H9 (cell line): ENCODE measurements around the gene CXCL12. TPM values are rescaled to one million over a fixed set of nuclear protein-coding genes. Genes with fewer than 3 reads are reported as not detected.
A peak's percentile ranks its signal among the peaks of the same experiment; 100 is the strongest.

Experiments used
- DNase-seq: peaks from one replicate; pipeline ENCODE4 v3.0.0-alpha.2; 2017
- H2AFZ ChIP-seq: one replicate; pipeline ENCODE4 v1.6.1; 2013; ENCODE audit warnings: mild to moderate bottlenecking, low read length, control low read depth, moderate library complexity
- H2AK5ac ChIP-seq: 2 replicates; pipeline ENCODE4 v1.6.1; 2013; ENCODE audit warnings: low read length, control low read depth, mixed read lengths; ENCODE audit not compliant: insufficient read length
- H2BK120ac ChIP-seq: one replicate; pipeline ENCODE4 v1.6.1; 2013; ENCODE audit warnings: low read depth, mild to moderate bottlenecking, low read length, control low read depth, inconsistent platforms; ENCODE audit not compliant: poor library complexity, severe bottlenecking
- H2BK12ac ChIP-seq: 2 replicates; pipeline ENCODE4 v1.6.1; 2013; ENCODE audit warnings: low read length, control low read depth, mixed read lengths, low read depth; ENCODE audit not compliant: insufficient read length
- H2BK15ac ChIP-seq: 2 replicates; pipeline ENCODE4 v1.6.1; 2013; ENCODE audit warnings: low read depth, low read length, control low read depth
- H2BK20ac ChIP-seq: one replicate; pipeline ENCODE4 v1.6.1; 2013; ENCODE audit warnings: low read depth, mild to moderate bottlenecking, low read length, control low read depth, inconsistent platforms; ENCODE audit not compliant: poor library complexity, severe bottlenecking
- H2BK5ac ChIP-seq: 2 replicates; pipeline ENCODE4 v1.6.1; 2013; ENCODE audit warnings: low read length, control low read depth, mixed read lengths; ENCODE audit not compliant: insufficient read length
- H3K14ac ChIP-seq: 2 replicates; pipeline ENCODE4 v1.6.1; 2013; ENCODE audit warnings: low read length, control low read depth; ENCODE audit not compliant: insufficient read depth
- H3K18ac ChIP-seq: 2 replicates; pipeline ENCODE4 v1.6.1; 2013; ENCODE audit warnings: low read depth, mild to moderate bottlenecking, mixed read lengths, low read length, control low read depth; ENCODE audit not compliant: insufficient read length
- H3K23ac ChIP-seq: 2 replicates; pipeline ENCODE4 v1.6.1; 2013; ENCODE audit warnings: low read length, control low read depth, mixed read lengths, low read depth; ENCODE audit not compliant: insufficient read length
- H3K23me2 ChIP-seq: 2 replicates; pipeline ENCODE4 v1.6.1; 2013; ENCODE audit warnings: low read depth, mild to moderate bottlenecking, mixed read lengths, low read length, control low read depth; ENCODE audit not compliant: insufficient read length, poor library complexity, severe bottlenecking
- H3K27ac ChIP-seq: 2 replicates; pipeline ENCODE4 v1.5.1; 2013; ENCODE audit warnings: low read length, control low read depth, mixed read lengths, low read depth; ENCODE audit not compliant: insufficient read length
- H3K27me3 ChIP-seq: 2 replicates; pipeline ENCODE4 v1.6.1; 2013; ENCODE audit warnings: low read length, control low read depth, inconsistent platforms; ENCODE audit not compliant: insufficient read depth
- H3K4ac ChIP-seq: 2 replicates; pipeline ENCODE4 v1.6.1; 2013; ENCODE audit warnings: low read depth, mild to moderate bottlenecking, control low read depth, inconsistent platforms, low read length, moderate library complexity
- H3K4me1 ChIP-seq: 2 replicates; pipeline ENCODE4 v1.6.1; 2013; ENCODE audit warnings: low read length, control low read depth, inconsistent platforms; ENCODE audit not compliant: insufficient read depth
- H3K4me2 ChIP-seq: 2 replicates; pipeline ENCODE4 v1.6.1; 2013; ENCODE audit warnings: low read length, control low read depth, mixed read lengths; ENCODE audit not compliant: insufficient read length, insufficient read depth
- H3K56ac ChIP-seq: 2 replicates; pipeline ENCODE4 v1.6.1; 2013; ENCODE audit warnings: low read depth, mild to moderate bottlenecking, mixed read lengths, low read length, control low read depth; ENCODE audit not compliant: insufficient read length
- H3K79me1 ChIP-seq: 2 replicates; pipeline ENCODE4 v1.6.1; 2013; ENCODE audit warnings: low read depth, mild to moderate bottlenecking, moderate library complexity, low read length, control low read depth, inconsistent platforms; ENCODE audit not compliant: insufficient read depth, poor library complexity, severe bottlenecking
- H3K79me2 ChIP-seq: 2 replicates; pipeline ENCODE4 v1.6.1; 2013; ENCODE audit warnings: low read length, control low read depth, inconsistent platforms; ENCODE audit not compliant: insufficient read depth
- H3K9ac ChIP-seq: 2 replicates; pipeline ENCODE4 v1.6.1; 2013; ENCODE audit warnings: low read length, control low read depth, mixed read lengths; ENCODE audit not compliant: insufficient read length; ENCODE audit errors: extremely low read depth
- H3K9me3 ChIP-seq: one replicate; pipeline ENCODE4 v1.6.1; 2013; ENCODE audit warnings: low read depth, low read length, inconsistent platforms; ENCODE audit not compliant: control insufficient read depth
- H3T11ph ChIP-seq: one replicate; pipeline ENCODE4 v1.6.1; 2013; ENCODE audit warnings: mild to moderate bottlenecking, low read length, control low read depth, inconsistent platforms
- H4K20me1 ChIP-seq: one replicate; pipeline ENCODE4 v1.6.1; 2013; ENCODE audit not compliant: control insufficient read depth, insufficient read length, insufficient read depth
- H4K5ac ChIP-seq: 2 replicates; pipeline ENCODE4 v1.6.1; 2013; ENCODE audit warnings: low read depth, mild to moderate bottlenecking, mixed read lengths, low read length, control low read depth; ENCODE audit not compliant: insufficient read length
- H4K8ac ChIP-seq: replicated peaks from 2 replicates; pipeline ENCODE4 v1.6.1; 2013; ENCODE audit warnings: low read length, control low read depth, mixed read lengths, low read depth; ENCODE audit not compliant: insufficient read length
- H4K91ac ChIP-seq: 2 replicates; pipeline ENCODE4 v1.6.1; 2013; ENCODE audit warnings: low read depth, mild to moderate bottlenecking, moderate library complexity, mixed read lengths, low read length, control low read depth; ENCODE audit not compliant: insufficient read length
- H3K27ac Mint-ChIP-seq, 3 experiments: 2 replicates in 2 of 3; 3 replicates in 1 of 3; pipeline ENCODE4 v1.8.0; 2020 to 2021; ENCODE audit warnings: mixed read lengths in 3 of 3, mild to moderate bottlenecking in 1 of 3, moderate library complexity in 1 of 3
- H3K27me3 Mint-ChIP-seq: 2 replicates; pipeline ENCODE4 v1.8.0; 2021; ENCODE audit warnings: low read depth, mild to moderate bottlenecking, moderate library complexity, mixed read lengths
- H3K36me3 Mint-ChIP-seq, 3 experiments: 2 replicates in 2 of 3; 3 replicates in 1 of 3; pipeline ENCODE4 v1.8.0; 2020 to 2021; ENCODE audit warnings: low read depth in 3 of 3, mixed read lengths in 3 of 3; ENCODE audit not compliant: insufficient read depth in 1 of 3
- H3K4me1 Mint-ChIP-seq, 2 experiments: 2 replicates each; pipeline ENCODE4 v1.8.0; 2020; ENCODE audit warnings: mixed read lengths in 2 of 2
- H3K4me3 Mint-ChIP-seq, 2 experiments: 2 replicates in 1 of 2; 3 replicates in 1 of 2; pipeline ENCODE4 v1.8.0; 2020 to 2021; ENCODE audit warnings: mild to moderate bottlenecking in 2 of 2, mixed read lengths in 2 of 2, moderate library complexity in 1 of 2
- H3K9me3 Mint-ChIP-seq, 2 experiments: 2 replicates in 1 of 2; 3 replicates in 1 of 2; pipeline ENCODE4 v1.8.0; 2020; ENCODE audit warnings: mild to moderate bottlenecking in 2 of 2, mixed read lengths in 2 of 2, moderate library complexity in 1 of 2
- whole genome bisulfite sequencing: extraction: QIAGEN DNeasy Blood & Tissue Kit; methylation state at CpG from one replicate; pipeline ENCODE4 v1.1.7; 2013; ENCODE audit warnings: missing lambda C conversion rate, low lambda C conversion rate, mixed read lengths; ENCODE audit not compliant: insufficient read length; ENCODE audit errors: extremely low coverage; 5-methylcytosine and 5-hydroxymethylcytosine counted together
- total RNA-seq: library from RNA; stranded (reverse); gene quantifications from 2 replicates; pipeline ENCODE4 v1.2.1, GENCODE V29; 2021
- TF ChIP-seq, protein P1 (sequence below): fragments of 200-600 bp; sonication (generic); conservative IDR thresholded peaks from 3 replicates; pipeline ENCODE4 v1.8.0; 2021; ENCODE audit warnings: antibody characterized with exemption, mild to moderate bottlenecking

CXCL12 gene
- total RNA-seq, 1 experiment from 2014 or later = 28.3 TPM

DNA sequence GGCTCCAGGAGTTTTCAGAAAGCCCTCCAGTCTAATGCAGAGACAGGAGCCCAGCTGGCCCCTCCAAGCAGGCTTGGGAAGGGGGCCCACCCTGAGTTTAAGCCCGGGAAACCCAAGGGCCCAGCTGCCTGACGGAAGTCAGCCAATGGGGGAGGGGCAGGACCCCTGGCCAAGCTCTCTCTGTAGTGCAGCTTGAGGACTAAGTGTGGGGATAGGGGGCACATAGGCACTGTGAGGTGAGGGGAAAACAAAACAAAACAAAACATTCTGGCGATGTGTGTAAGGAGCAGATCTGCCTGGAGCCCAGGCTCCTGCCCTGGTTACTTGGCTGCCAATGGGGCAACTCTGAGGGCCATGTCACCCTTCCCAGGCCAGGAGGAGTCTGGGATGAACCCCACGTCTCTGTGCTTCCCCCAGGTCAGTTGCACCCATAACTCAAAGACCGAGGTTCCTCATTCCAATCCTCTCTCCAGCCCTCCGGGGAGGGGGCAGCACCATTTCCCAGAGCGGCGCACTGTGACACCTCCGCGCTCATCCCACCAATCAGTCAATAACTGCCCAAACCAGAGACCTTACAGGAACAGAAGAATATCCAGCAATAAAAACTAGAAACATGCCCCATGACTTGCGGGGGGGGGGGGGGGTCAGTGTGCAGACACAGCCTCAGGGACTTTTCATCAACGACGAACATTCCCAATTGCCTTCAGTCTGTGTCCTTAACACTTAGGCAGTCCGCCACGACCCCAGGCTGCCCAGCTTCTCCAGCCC lies 1.7 kb downstream of the CXCL12 start:
- H3K27me3 ChIP-seq = peaks cover 8% of the 10 kb centered on the region; the same call in 1 of the 2 replicates
- peak overlapping the region; percentile 75 to 86 for H3K4me3 Mint-ChIP-seq
- peak overlapping the region in 1 of 3 experiments; percentile 95; a peak in 2 of 7 replicates for H3K27ac Mint-ChIP-seq
- no peak overlapping the region for H2AK5ac ChIP-seq
- no peak overlapping the region for H3K27ac ChIP-seq
- H2BK5ac ChIP-seq = no peak overlapping the region
- TF ChIP-seq, protein P1, sequence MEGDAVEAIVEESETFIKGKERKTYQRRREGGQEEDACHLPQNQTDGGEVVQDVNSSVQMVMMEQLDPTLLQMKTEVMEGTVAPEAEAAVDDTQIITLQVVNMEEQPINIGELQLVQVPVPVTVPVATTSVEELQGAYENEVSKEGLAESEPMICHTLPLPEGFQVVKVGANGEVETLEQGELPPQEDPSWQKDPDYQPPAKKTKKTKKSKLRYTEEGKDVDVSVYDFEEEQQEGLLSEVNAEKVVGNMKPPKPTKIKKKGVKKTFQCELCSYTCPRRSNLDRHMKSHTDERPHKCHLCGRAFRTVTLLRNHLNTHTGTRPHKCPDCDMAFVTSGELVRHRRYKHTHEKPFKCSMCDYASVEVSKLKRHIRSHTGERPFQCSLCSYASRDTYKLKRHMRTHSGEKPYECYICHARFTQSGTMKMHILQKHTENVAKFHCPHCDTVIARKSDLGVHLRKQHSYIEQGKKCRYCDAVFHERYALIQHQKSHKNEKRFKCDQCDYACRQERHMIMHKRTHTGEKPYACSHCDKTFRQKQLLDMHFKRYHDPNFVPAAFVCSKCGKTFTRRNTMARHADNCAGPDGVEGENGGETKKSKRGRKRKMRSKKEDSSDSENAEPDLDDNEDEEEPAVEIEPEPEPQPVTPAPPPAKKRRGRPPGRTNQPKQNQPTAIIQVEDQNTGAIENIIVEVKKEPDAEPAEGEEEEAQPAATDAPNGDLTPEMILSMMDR = no peak
- no peaks in the 10 kb centered on the region for H3K79me2 ChIP-seq
- H3K9me3 Mint-ChIP-seq = 0 out of 5 replicates have a peak, but pooled peaks cover 0 to 2% of the 10 kb centered on the region in 2 experiments
- no peak overlapping the region for H2BK12ac ChIP-seq
- no peak overlapping the region for H4K91ac ChIP-seq
- no CpG with 5 or more reads among the region's 15 CpGs for WGBS
- peak; percentile 23 for DNase-seq
- H3K4me1 ChIP-seq = peaks cover 18% of the 10 kb centered on the region
- H3K4ac ChIP-seq = no peak overlapping the region
- no peaks in the 10 kb centered on the region for H4K20me1 ChIP-seq
- no peak overlapping the region for H3K18ac ChIP-seq
- H2BK15ac ChIP-seq = no peak overlapping the region
- H3K4me1 Mint-ChIP-seq = peaks cover 59 to 61% of the 10 kb centered on the region in 2 experiments
- peak overlapping the region; percentile 69 for H3K4me2 ChIP-seq
- H3K23ac ChIP-seq = no peak overlapping the region
- H3T11ph ChIP-seq = no peak overlapping the region
- H4K8ac ChIP-seq = no peak overlapping the region
- H3K36me3 Mint-ChIP-seq = peaks cover 25 to 26% (median 26%) of the 10 kb centered on the region in 3 experiments
- no peak overlapping the region for H3K56ac ChIP-seq
- H3K79me1 ChIP-seq = no peaks in the 10 kb centered on the region
- H3K23me2 ChIP-seq = peaks cover 20% of the 10 kb centered on the region
- H3K9me3 ChIP-seq = no peaks in the 10 kb centered on the region
- no peak overlapping the region for H2BK120ac ChIP-seq
- H3K14ac ChIP-seq = no peak overlapping the region; the same call in 1 of the 2 replicates
- H2BK20ac ChIP-seq = no peak overlapping the region
- no peak overlapping the region for H2AFZ ChIP-seq
- no peak overlapping the region for H4K5ac ChIP-seq
- H3K9ac ChIP-seq = no peak overlapping the region
- peaks cover 38% of the 10 kb centered on the region for H3K27me3 Mint-ChIP-seq
